GM12892 (cell line): ENCODE data around the gene KLHL40.

Experiments used
- POLR2A ChIP-seq: IDR thresholded peaks from 2 replicates; pipeline ENCODE4 v1.6.1; 2011; ENCODE audit warnings: low read depth, low read length, control low read depth
- POLR2AphosphoS5 ChIP-seq: IDR thresholded peaks from 2 replicates; pipeline ENCODE4 v1.6.1; 2011; ENCODE audit warnings: low read depth, low read length, control low read depth
- TAF1 ChIP-seq: IDR thresholded peaks from 2 replicates; pipeline ENCODE4 v1.6.1; 2011; ENCODE audit warnings: low read depth, mild to moderate bottlenecking, control low read depth, low read length, borderline replicate concordance

- no peak for TF ChIP-seq POLR2AphosphoS5
- TF ChIP-seq POLR2A: no peak
- TF ChIP-seq TAF1: no peak
Measured at GRCh38 chr3:42734263-42734860, 49.0 kb downstream of the KLHL40 start.
